IMR-90 (cell line): Measurements from ENCODE around the gene MAN1C1. TPM values are rescaled to one million over a fixed set of nuclear protein-coding genes. Genes with fewer than 3 reads are reported as not detected.
A peak's percentile ranks its signal among the peaks of the same experiment; 100 is the strongest.

Source experiments
- ATAC-seq: fragments of 200-7000 bp; cut with Tn5 transposase; 2 replicates; pipeline ENCODE4 v1.9.1; 2020; ENCODE audit warnings: low read depth, mild to moderate bottlenecking, moderate library complexity
- BruUV-seq: library from RNA; stranded (reverse); fragments of 400-500 nt; replicated peaks from 2 replicates; lab custom pipeline; 2021; lab: Mats Ljungman, UMichigan
- CTCF ChIA-PET: fragments of 300-600 bp; formaldehyde crosslinking; extraction: SDS; loops from one replicate; lab custom pipeline; 2021; ENCODE audit warnings: antibody characterized with exemption; lab: Yijun Ruan, JAX
- POLR2A ChIA-PET: fragments of 300-600 bp; sonication (Branson Sonifier 250); formaldehyde crosslinking; loops from one replicate; lab custom pipeline; 2022; ENCODE audit warnings: antibody characterized with exemption; ENCODE audit not compliant: unreplicated experiment; lab: Charles Lee
- DNase-seq: peaks from one replicate; pipeline ENCODE4 v3.0.0; 2013
- H2AFZ ChIP-seq: replicated peaks from 2 replicates; pipeline ENCODE3; 2013; ENCODE audit warnings: low read length, mild to moderate bottlenecking; ENCODE audit not compliant: poor library complexity
- H2AK5ac ChIP-seq: 2 replicates; pipeline ENCODE4 v1.6.1; 2013; ENCODE audit warnings: low read depth, low read length, inconsistent platforms
- H2AK9ac ChIP-seq: replicated peaks from 2 replicates; pipeline ENCODE3; 2013; ENCODE audit warnings: mild to moderate bottlenecking, low read depth, low read length, moderate library complexity; ENCODE audit not compliant: poor library complexity
- H2BK120ac ChIP-seq: 2 replicates; pipeline ENCODE4 v1.6.1; 2013; ENCODE audit warnings: low read depth, low read length, inconsistent platforms
- H2BK15ac ChIP-seq: 3 replicates; pipeline ENCODE4 v1.6.1; 2013; ENCODE audit warnings: low read depth, low read length, inconsistent platforms
- H2BK20ac ChIP-seq: 2 replicates; pipeline ENCODE4 v1.6.1; 2013; ENCODE audit warnings: low read depth, mild to moderate bottlenecking, inconsistent platforms, low read length, moderate library complexity
- H2BK5ac ChIP-seq: 2 replicates; pipeline ENCODE4 v1.6.1; 2013; ENCODE audit warnings: mild to moderate bottlenecking, low read depth, low read length, inconsistent platforms; ENCODE audit not compliant: poor library complexity, severe bottlenecking
- H3K14ac ChIP-seq: replicated peaks from 2 replicates; pipeline ENCODE4 v1.6.1; 2013; ENCODE audit warnings: low read depth, low read length, inconsistent platforms
- H3K18ac ChIP-seq: 2 replicates; pipeline ENCODE4 v1.6.1; 2013; ENCODE audit warnings: low read depth, low read length, control low read depth
- H3K23ac ChIP-seq: 2 replicates; pipeline ENCODE4 v1.6.1; 2013; ENCODE audit warnings: low read depth, low read length, inconsistent platforms
- H3K27ac ChIP-seq: 2 replicates; pipeline ENCODE4 v1.5.1; 2013; ENCODE audit warnings: mild to moderate bottlenecking, control low read depth, low read length; ENCODE audit not compliant: insufficient read depth
- H3K27me3 ChIP-seq: 2 replicates; pipeline ENCODE4 v1.6.1; 2013; ENCODE audit warnings: low read length; ENCODE audit not compliant: control insufficient read depth, insufficient read depth
- H3K36me3 ChIP-seq: 2 replicates; pipeline ENCODE4 v1.6.1; 2013; ENCODE audit warnings: low read length, mixed read lengths; ENCODE audit not compliant: control insufficient read depth, insufficient read depth
- H3K4ac ChIP-seq: 2 replicates; pipeline ENCODE4 v1.6.1; 2013; ENCODE audit warnings: low read depth, low read length, inconsistent platforms
- H3K4me1 ChIP-seq: 2 replicates; pipeline ENCODE4 v1.6.1; 2013; ENCODE audit warnings: low read length, mixed read lengths; ENCODE audit not compliant: control insufficient read depth, insufficient read depth
- H3K4me2 ChIP-seq: 2 replicates; pipeline ENCODE4 v1.6.1; 2013; ENCODE audit warnings: low read depth, mild to moderate bottlenecking, control low read depth, low read length, moderate library complexity
- H3K4me3 ChIP-seq: 2 replicates; pipeline ENCODE4 v1.5.1; 2013; ENCODE audit warnings: low read depth, mild to moderate bottlenecking, control low read depth, low read length, moderate library complexity; ENCODE audit not compliant: insufficient read depth
- H3K56ac ChIP-seq: 2 replicates; pipeline ENCODE4 v1.6.1; 2013; ENCODE audit warnings: low read length, inconsistent platforms; ENCODE audit not compliant: insufficient read depth; ENCODE audit errors: extremely low read depth
- H3K79me1 ChIP-seq, 2 experiments: 2 replicates each; pipeline ENCODE4 v1.6.1; 2013; ENCODE audit warnings: low read length in 2 of 2, inconsistent platforms in 1 of 2, low read depth in 1 of 2
- H3K9ac ChIP-seq: 2 replicates; pipeline ENCODE4 v1.6.1; 2013; ENCODE audit warnings: low read depth, low read length, control low read depth
- H3K9me1 ChIP-seq: 2 replicates; pipeline ENCODE4 v1.6.1; 2013; ENCODE audit warnings: low read length, inconsistent platforms; ENCODE audit not compliant: insufficient read depth
- H3K9me3 ChIP-seq: 2 replicates; pipeline ENCODE4 v1.6.1; 2013; ENCODE audit warnings: low read length; ENCODE audit not compliant: control insufficient read depth, insufficient read depth
- H4K20me1 ChIP-seq: 2 replicates; pipeline ENCODE4 v1.6.1; 2013; ENCODE audit warnings: low read length, inconsistent platforms; ENCODE audit not compliant: insufficient read depth
- H4K5ac ChIP-seq: 2 replicates; pipeline ENCODE4 v1.6.1; 2013; ENCODE audit warnings: mild to moderate bottlenecking, low read depth, low read length, control low read depth
- H4K8ac ChIP-seq, 2 experiments: 2 replicates each; pipeline ENCODE4 v1.6.1; 2013; ENCODE audit warnings: low read depth in 2 of 2, low read length in 2 of 2, control low read depth in 1 of 2, inconsistent platforms in 1 of 2
- H4K91ac ChIP-seq: 2 replicates; pipeline ENCODE4 v1.6.1; 2013; ENCODE audit warnings: low read depth, low read length, inconsistent platforms; ENCODE audit not compliant: insufficient read depth
- BHLHE40 ChIP-seq: fragments of 150-350 bp; IDR thresholded peaks from 2 replicates; pipeline ENCODE4 v1.6.1; 2016; ENCODE audit warnings: mild to moderate bottlenecking, low read depth, low read length
- CEBPB ChIP-seq: IDR thresholded peaks from 2 replicates; pipeline ENCODE4 v1.6.1; 2012; ENCODE audit warnings: low read depth, low read length, improper control_type of control experiment
- CHD1 ChIP-seq: IDR thresholded peaks from 2 replicates; pipeline ENCODE4 v1.6.1; 2012; ENCODE audit warnings: low read depth, low read length, improper control_type of control experiment
- FOS ChIP-seq: fragments of 150-350 bp; IDR thresholded peaks from 2 replicates; pipeline ENCODE4 v1.6.1; 2016; ENCODE audit warnings: low read depth, low read length
- MAFK ChIP-seq: IDR thresholded peaks from 2 replicates; pipeline ENCODE4 v1.6.1; 2012; ENCODE audit warnings: low read depth, low read length, improper control_type of control experiment
- MAZ ChIP-seq: IDR thresholded peaks from 2 replicates; pipeline ENCODE4 v1.6.1; 2012; ENCODE audit warnings: low read depth, mild to moderate bottlenecking, low read length, improper control_type of control experiment, moderate library complexity, borderline replicate concordance
- MXI1 ChIP-seq: IDR thresholded peaks from 2 replicates; pipeline ENCODE4 v1.6.1; 2012; ENCODE audit warnings: low read depth, mild to moderate bottlenecking, low read length, moderate library complexity, borderline replicate concordance
- NFE2L2 ChIP-seq: fragments of 150-350 bp; IDR thresholded peaks from 2 replicates; pipeline ENCODE4 v1.6.1; 2016; ENCODE audit warnings: low read depth, mild to moderate bottlenecking, low read length
- POLR2A ChIP-seq: IDR thresholded peaks from 2 replicates; pipeline ENCODE4 v1.6.1; 2012; ENCODE audit warnings: mild to moderate bottlenecking, low read depth, low read length
- RAD21 ChIP-seq: IDR thresholded peaks from 2 replicates; pipeline ENCODE4 v1.6.1; 2012; ENCODE audit warnings: low read length, improper control_type of control experiment
- RCOR1 ChIP-seq: IDR thresholded peaks from 2 replicates; pipeline ENCODE4 v1.6.1; 2012; ENCODE audit warnings: mild to moderate bottlenecking, low read length, improper control_type of control experiment; ENCODE audit not compliant: insufficient replicate concordance
- WGBS, 2 experiments: methylation state at CpG; one replicate each; pipeline versions ENCODE4 v1.1.5 to v1.1.7; 2013; ENCODE audit warnings: missing lambda C conversion rate in 2 of 2; ENCODE audit not compliant: insufficient read length in 1 of 2; ENCODE audit errors: extremely low coverage in 2 of 2; 5-methylcytosine and 5-hydroxymethylcytosine counted together
- dilution Hi-C: fragments of 300-500 bp; cut with HindIII; formaldehyde crosslinking; loops from one replicate; pipeline ENCODE4 v1.14.3; 2018; ENCODE audit warnings: low sequenced_read_pairs; ENCODE audit not compliant: unreplicated experiment
- in situ Hi-C: fragments of 300-500 bp; cut with MboI; formaldehyde crosslinking; loops from 3 replicates; pipeline ENCODE4 v1.14.3; 2019; ENCODE audit warnings: low sequenced_read_pairs, inconsistent platforms, mixed read lengths
- intact Hi-C: fragments of 100-400 bp; cut with micrococcal nuclease; formaldehyde crosslinking; loops from 2 replicates; pipeline ENCODE4 v1.10.0; 2022
- polyA plus RNA-seq, 3 experiments: library from polyadenylated mRNA; depleted of rRNA; stranded (reverse); fragments of >200 nt; gene quantifications; 2 replicates each; pipeline ENCODE4 v1.2.3, GENCODE V29; 2012; ENCODE audit warnings: low replicate concordance in 1 of 3
- total RNA-seq: library from RNA; depleted of rRNA; stranded (reverse); fragments of >200 nt; gene quantifications from 2 replicates; pipeline ENCODE4 v1.2.3, GENCODE V29; 2012
- TF ChIP-seq, protein P1 (sequence below): fragments of 150-350 bp; IDR thresholded peaks from 2 replicates; pipeline ENCODE4 v1.6.1; 2016; ENCODE audit warnings: low read depth, mild to moderate bottlenecking, low read length, moderate library complexity, borderline replicate concordance
- TF ChIP-seq, protein P2 (sequence below): fragments of 150-350 bp; IDR thresholded peaks from 2 replicates; pipeline ENCODE4 v1.6.1; 2017; ENCODE audit warnings: mild to moderate bottlenecking, antibody characterized with exemption, low read length, low read depth
- TF ChIP-seq, protein P3 (sequence below): conservative IDR thresholded peaks from 2 replicates; pipeline ENCODE4 v1.5.1; 2012; ENCODE audit warnings: mild to moderate bottlenecking, low read depth, low read length, improper control_type of control experiment

MAN1C1 gene
- total and polyA plus RNA-seq, 2 of the 4 experiments (the other 2 are of a cell fraction): 3.2 to 11.3 TPM

DNA sequence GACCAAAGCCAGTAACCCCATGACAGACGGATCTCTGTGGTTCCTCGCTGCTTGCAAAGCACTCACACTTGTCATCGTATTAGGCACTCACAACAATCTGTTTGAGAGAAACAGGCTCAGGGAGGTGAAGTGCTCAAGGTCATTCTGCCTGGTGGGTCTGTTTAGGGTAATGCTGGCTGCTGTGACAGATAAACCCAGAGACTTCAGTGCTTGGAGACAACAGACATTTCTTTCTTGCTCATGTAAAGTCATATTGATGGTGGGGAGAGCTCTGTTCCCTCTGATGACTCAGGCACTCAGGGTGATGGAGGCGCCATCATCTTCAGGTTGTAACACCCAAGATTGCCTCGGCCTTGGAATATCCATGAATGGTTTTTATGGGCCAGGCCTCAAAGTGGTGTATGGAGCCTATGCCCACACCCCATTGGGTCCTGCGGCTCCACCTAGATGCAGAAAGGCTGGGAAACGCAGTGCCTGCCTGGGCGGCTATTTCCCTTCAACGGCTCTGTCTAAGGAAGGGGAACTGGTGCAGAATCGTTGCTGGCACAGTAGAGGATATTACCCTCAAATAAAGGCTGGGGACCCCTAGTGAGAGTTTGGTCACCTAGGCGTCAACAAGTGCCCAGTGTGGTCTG, 111.8 kb downstream of the MAN1C1 start:
- Histone ChIP-seq H2AK5ac (0 out of 2 replicates have a peak overlapping the region, but pooled peaks have one; percentile 14), H3K4me1 (peaks cover 14% of the 10 kb centered on the region), H2AK9ac (no peak overlapping the region), H3K9me3 (no peaks in the 10 kb centered on the region), H4K5ac (peak overlapping the region; percentile 24; the same call in 1 of the 2 replicates), H3K4ac (no peak overlapping the region), H3K14ac (no peak overlapping the region), H4K8ac (peak overlapping the region in 1 of 2 experiments; percentile 13; a peak in 1 of 4 replicates), H3K27me3 (no peaks in the 10 kb centered on the region), H4K20me1 (peaks cover 6% of the 10 kb centered on the region; the same call in 1 of the 2 replicates), H2BK20ac (0 out of 2 replicates have a peak overlapping the region, but pooled peaks have one; percentile 46), H3K36me3 (peaks cover 2% of the 10 kb centered on the region; the same call in 1 of the 2 replicates), H3K79me1 (no peaks in the 10 kb centered on the region; a peak in 1 of 4 replicates), H2AFZ (no peak overlapping the region), H2BK5ac (no peak overlapping the region), H3K4me3 (no peak overlapping the region), H2BK120ac (no peak overlapping the region), H3K4me2 (no peak overlapping the region), H3K9ac (no peak overlapping the region), H4K91ac (no peak overlapping the region), H3K27ac (peak overlapping the region; percentile 4; the same call in 1 of the 2 replicates), H3K18ac (no peak overlapping the region; the same call in 1 of the 2 replicates), H3K9me1 (0 out of 2 replicates have a peak, but pooled peaks cover 14% of the 10 kb centered on the region), H3K56ac (no peak overlapping the region), H2BK15ac (no peak overlapping the region; the same call in 2 of the 3 replicates), H3K23ac (peak overlapping the region; percentile 34; the same call in 1 of the 2 replicates)
- ATAC-seq (no peak), DNase-seq (no peak)
- no TSS peak for BruUV-seq
- ChIA-PET CTCF (interaction anchor here (0.6 kb wide), 1 partner anchor 1002 kb away, joined by 3 read pairs; no protein-coding TSS in a partner anchor), POLR2A (no interaction called here)
- intact Hi-C loops: no loop called here
- dilution Hi-C loops: no loop called here
- in situ Hi-C loops: no loop called here
- WGBS, 2 experiments: 100% methylated on average over 3 of the region's 11 CpGs; no CpG with 5 or more reads in 1 of the 2 experiments
- TF ChIP-seq CHD1 (no peak), POLR2A (no peak), MAZ (no peak), BHLHE40 (no peak), RAD21 (no peak), NFE2L2 (no peak), MAFK (no peak), FOS (no peak), MXI1 (no peak), RCOR1 (no peak), CEBPB (no peak)
- TF ChIP-seq, protein P1, sequence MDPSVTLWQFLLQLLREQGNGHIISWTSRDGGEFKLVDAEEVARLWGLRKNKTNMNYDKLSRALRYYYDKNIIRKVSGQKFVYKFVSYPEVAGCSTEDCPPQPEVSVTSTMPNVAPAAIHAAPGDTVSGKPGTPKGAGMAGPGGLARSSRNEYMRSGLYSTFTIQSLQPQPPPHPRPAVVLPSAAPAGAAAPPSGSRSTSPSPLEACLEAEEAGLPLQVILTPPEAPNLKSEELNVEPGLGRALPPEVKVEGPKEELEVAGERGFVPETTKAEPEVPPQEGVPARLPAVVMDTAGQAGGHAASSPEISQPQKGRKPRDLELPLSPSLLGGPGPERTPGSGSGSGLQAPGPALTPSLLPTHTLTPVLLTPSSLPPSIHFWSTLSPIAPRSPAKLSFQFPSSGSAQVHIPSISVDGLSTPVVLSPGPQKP: no peak
- TF ChIP-seq, protein P2, sequence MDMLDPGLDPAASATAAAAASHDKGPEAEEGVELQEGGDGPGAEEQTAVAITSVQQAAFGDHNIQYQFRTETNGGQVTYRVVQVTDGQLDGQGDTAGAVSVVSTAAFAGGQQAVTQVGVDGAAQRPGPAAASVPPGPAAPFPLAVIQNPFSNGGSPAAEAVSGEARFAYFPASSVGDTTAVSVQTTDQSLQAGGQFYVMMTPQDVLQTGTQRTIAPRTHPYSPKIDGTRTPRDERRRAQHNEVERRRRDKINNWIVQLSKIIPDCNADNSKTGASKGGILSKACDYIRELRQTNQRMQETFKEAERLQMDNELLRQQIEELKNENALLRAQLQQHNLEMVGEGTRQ: no peak
- TF ChIP-seq, protein P3, sequence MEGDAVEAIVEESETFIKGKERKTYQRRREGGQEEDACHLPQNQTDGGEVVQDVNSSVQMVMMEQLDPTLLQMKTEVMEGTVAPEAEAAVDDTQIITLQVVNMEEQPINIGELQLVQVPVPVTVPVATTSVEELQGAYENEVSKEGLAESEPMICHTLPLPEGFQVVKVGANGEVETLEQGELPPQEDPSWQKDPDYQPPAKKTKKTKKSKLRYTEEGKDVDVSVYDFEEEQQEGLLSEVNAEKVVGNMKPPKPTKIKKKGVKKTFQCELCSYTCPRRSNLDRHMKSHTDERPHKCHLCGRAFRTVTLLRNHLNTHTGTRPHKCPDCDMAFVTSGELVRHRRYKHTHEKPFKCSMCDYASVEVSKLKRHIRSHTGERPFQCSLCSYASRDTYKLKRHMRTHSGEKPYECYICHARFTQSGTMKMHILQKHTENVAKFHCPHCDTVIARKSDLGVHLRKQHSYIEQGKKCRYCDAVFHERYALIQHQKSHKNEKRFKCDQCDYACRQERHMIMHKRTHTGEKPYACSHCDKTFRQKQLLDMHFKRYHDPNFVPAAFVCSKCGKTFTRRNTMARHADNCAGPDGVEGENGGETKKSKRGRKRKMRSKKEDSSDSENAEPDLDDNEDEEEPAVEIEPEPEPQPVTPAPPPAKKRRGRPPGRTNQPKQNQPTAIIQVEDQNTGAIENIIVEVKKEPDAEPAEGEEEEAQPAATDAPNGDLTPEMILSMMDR: no peak
